GM12892 (cell line): Measurements from ENCODE around the gene GRM7.

Experiments
- DNase-seq: peaks from one replicate; pipeline ENCODE4 v3.0.0; 2011; ENCODE audit not compliant: insufficient read length
- FAIRE-seq: peaks from 2 replicates; lab custom pipeline; 2011; peaks lifted over from hg19 to GRCh38; lab: Jason Lieb, UNC
- POLR2A ChIP-seq: IDR thresholded peaks from 2 replicates; pipeline ENCODE4 v1.6.1; 2011; ENCODE audit warnings: low read depth, low read length, control low read depth
- POLR2AphosphoS5 ChIP-seq: IDR thresholded peaks from 2 replicates; pipeline ENCODE4 v1.6.1; 2011; ENCODE audit warnings: low read depth, low read length, control low read depth
- TAF1 ChIP-seq: IDR thresholded peaks from 2 replicates; pipeline ENCODE4 v1.6.1; 2011; ENCODE audit warnings: low read depth, mild to moderate bottlenecking, control low read depth, low read length, borderline replicate concordance

GRM7 gene

DNA sequence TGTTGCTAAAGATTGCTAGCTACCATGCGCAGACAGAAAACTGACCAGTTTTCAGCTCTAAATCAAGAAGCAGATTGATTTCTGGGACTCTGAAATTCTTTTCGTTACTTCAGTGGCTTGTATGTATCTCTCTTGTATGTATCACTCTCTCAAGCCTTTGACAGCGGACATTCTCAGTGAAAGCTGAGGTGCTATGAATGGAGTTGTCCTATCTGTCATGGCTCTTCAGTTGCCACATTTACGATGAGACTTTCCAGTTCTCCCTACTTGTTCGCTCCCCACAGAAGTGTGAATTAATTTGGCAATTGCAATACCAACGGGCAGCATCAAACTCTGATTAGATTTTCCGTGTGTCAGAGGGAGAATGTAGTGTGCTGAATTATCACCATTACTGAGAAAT is 432.4 kb downstream of the GRM7 start:
- DNase-seq: no peak
- no peak for FAIRE-seq
- TF ChIP-seq POLR2A: no peak
- no peak for TF ChIP-seq TAF1
- TF ChIP-seq POLR2AphosphoS5: no peak

DNA sequence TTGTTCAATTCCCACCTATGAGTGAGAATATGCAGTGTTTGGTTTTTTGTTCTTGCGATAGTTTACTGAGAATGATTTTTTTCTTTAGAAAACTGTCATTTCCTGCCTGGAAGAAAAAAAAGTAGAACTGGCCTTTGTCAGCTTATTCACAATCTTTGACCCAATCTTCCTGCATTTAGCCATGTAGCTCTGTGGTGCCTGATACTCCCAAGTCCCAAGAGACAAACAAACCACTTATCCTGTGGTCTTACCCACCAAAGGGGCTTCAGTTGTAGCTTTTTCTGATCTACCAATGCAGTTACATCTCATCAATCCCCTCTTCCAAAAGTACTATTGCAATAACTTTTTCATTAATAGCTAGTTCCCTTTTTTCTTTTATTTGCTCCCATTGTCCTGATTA is 444.6 kb downstream of the GRM7 start:
- no peak for TF ChIP-seq POLR2AphosphoS5
- no peak for TF ChIP-seq POLR2A
- TF ChIP-seq TAF1: no peak
- no peak for FAIRE-seq

DNA sequence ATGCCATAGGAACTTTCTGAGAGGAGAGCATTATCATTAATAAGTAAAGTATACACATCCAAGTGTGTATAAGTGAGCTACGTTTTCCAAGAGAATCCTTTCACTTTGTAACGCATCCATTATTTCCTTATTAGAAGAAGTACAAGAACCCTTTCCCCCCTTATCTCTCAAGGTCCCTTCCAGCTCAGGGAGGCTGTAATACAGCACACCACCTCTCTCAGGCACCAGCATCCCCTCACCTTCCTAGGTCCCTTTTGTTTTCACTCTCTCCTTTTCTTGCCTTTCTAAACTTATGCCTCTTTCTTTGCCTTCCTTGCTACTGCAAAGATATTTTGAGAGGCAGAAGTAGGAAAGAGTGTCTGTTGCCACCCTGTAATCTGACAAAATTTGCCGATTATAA is 446.0 kb downstream of the GRM7 start:
- FAIRE-seq (no peak), DNase-seq (no peak)
- TF ChIP-seq POLR2A (no peak), TAF1 (no peak), POLR2AphosphoS5 (no peak)

More for the DNA sequence above, 444.6 kb downstream of the GRM7 start:
- no peak for DNase-seq

DNA sequence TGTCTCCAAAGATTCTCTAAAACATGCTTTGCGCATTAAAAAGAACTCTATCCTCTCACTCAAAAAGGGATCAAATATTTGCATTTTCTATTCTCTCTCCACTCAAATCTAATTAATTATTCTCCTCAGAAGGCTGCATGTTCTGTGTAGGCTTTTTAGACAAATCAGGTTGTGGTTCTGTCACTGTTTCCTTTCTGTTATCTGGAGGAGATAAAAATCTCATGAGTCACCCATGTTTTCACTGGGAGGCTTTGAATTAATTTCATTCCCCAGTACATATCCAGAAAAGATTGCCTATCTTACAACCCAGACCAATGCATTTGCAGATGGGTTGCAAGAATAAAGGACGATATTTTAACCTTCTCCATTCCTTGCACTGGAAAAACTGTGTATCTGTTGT is 446.5 kb downstream of the GRM7 start:
- FAIRE-seq: no peak
- DNase-seq: no peak
- no peak for TF ChIP-seq POLR2A
- no peak for TF ChIP-seq POLR2AphosphoS5
- no peak for TF ChIP-seq TAF1

DNA sequence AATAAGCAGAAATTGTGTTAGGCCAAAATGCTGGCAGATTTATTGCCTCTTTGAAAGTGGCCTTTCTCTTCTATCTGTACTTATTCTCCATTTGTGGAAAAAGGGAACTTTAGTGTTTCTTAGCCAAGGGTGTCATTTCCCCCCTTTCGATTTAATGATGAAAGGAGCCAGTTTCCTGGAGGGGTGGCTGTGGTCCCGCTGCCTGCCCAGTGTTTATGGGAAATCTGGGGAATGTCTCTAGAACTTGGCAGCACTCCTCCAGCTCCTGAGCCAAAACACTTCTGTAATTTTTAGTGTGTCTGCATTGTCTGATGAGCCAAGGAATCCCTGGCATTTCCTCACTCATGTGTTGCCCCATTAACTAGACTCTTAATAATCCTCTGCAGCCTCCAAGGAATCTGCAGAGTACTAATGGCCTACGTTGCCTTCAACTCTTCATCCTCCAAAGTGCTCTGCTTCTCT is 448.8 kb downstream of the GRM7 start:
- no peak for DNase-seq
- TF ChIP-seq POLR2AphosphoS5 (no peak), POLR2A (no peak), TAF1 (no peak)
- FAIRE-seq: no peak

DNA sequence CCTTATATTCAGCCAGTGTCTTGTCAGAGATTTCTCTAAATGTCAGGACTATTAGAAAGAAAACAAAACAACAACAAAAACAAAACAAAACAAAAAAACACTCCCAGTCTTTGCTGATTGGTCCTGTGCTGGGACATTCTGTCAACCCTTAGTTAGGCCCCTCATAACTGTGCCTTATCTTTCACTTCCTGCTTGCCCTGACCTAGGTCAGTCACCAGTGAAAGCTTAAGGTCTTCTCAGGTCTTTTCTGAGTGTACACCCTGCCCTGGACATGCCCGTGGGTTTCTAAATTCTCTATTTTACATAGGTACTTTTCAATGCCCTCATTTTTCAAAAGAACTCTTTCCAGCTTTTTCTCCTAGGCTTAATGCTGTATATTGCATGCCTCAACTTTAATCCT is 454.1 kb downstream of the GRM7 start:
- TF ChIP-seq POLR2AphosphoS5: no peak
- no peak for TF ChIP-seq POLR2A
- TF ChIP-seq TAF1: no peak
- FAIRE-seq: no peak
- no peak for DNase-seq

DNA sequence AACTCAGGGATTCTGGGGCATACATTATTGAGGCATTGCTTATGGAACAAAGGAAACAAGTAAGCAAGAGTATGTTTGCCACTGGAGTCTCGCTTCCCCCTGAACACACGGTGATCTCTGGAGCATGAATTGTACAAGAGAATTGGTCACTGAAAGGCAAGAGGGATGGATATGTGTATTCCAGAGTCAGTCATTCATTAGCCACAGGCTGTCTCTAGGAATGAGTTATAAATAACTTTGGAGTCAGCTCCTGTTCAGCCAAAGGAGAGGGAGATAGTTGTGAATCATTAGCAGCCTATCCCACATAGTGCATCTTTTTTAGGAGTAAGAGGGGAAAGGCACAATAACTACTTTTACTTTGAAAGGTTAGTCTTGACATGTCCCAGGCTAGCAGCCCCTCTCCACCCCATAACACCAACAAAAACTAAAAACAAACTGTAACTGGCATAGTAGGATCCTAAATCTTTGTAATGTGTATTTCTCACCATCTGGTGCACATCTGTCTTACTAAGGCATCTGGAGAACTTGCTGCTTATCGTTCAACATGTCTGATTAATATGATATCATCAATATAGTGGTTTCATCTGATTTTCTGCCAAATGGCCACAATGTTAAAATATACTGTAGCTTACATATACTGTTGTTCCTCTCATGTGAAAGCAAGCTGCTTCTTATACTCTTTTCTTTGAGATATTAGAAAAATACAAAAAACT is 462.2 kb downstream of the GRM7 start:
- no peak for DNase-seq
- no peak for TF ChIP-seq POLR2AphosphoS5
- no peak for TF ChIP-seq TAF1
- TF ChIP-seq POLR2A: no peak
- no peak for FAIRE-seq

DNA sequence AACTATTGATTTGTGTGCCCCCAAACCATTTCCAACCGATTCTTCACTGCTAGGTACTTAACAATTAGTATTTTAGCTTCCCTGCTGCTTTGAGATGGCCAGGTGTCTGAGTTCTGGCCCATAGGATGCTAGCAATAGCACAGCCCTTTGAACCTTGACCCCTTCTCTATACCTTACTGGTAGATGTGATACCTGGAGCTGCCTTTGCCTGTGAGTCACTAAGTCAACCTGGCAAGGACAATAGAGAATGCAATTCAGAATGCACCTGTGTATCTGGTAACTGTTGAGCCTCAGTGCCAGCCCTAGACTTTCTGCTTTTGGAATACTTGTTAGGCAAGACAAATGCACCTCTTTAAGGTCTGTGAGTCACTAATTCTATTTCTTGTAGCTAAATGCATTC is 467.4 kb downstream of the GRM7 start:
- DNase-seq (no peak), FAIRE-seq (no peak)
- TF ChIP-seq POLR2A (no peak), POLR2AphosphoS5 (no peak)

DNA sequence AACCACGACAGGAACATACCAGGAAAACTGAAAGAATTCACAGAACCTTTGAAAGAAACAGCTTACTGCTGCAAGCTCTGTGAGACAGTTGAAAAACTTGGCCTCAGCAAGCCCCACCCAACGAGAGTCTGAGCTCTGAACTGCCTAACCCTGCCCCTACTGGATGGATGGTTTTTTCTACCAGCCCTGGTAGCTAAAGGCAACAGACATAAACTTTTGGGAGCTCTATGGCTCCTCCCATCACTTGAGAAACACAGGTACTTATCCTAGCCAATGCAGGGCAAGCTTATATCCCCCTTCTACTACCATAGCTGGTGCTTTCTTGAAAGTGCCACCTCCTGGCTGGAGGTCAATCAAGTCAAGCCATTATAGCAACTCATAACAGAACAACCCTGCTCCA is 471.8 kb downstream of the GRM7 start:
- TF ChIP-seq POLR2A (no peak), POLR2AphosphoS5 (no peak), TAF1 (no peak)
- FAIRE-seq (no peak), DNase-seq (no peak)

DNA sequence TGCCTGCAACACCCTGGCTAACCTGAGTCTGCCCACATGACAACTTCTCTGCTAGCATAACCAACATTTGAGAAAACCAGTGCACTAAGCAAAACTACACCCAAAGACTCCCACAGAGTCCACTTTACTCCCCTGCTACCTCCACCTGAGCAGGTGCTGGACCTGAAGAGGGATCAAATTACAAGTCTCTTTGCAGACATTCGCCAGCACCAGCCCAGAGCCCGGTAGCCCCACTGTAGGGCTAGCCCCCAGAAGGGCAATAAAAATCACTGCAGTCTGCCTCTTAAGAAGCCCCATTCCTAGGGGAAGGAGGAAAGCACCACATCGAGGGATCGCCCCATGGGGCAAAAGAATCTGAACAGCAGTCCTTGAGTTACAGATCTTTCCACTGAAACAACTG is 472.2 kb downstream of the GRM7 start:
- DNase-seq (no peak), FAIRE-seq (no peak)
- TF ChIP-seq TAF1: no peak
- TF ChIP-seq POLR2A: no peak
- TF ChIP-seq POLR2AphosphoS5: no peak

DNA sequence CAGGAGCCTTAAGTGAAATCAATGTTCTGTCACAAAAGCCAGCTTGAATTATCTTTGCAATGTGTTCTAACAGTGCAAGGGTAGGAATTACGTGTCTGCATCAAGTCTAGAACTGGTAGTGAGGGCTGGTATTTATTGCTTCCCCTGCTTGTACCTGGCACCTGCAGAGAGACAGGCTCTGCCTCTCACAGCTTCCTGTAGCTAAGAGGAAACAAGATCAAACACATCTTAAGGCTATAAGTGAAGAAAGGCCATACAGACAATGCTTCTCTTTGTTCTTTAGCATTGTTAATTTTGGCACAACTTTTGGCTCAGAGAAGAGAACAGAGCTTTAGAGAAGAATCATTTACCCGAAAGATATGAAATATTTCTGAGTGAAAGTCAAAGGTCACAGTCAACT is 479.9 kb downstream of the GRM7 start:
- FAIRE-seq (no peak), DNase-seq (no peak)
- TF ChIP-seq POLR2AphosphoS5 (no peak), TAF1 (no peak), POLR2A (no peak)

DNA sequence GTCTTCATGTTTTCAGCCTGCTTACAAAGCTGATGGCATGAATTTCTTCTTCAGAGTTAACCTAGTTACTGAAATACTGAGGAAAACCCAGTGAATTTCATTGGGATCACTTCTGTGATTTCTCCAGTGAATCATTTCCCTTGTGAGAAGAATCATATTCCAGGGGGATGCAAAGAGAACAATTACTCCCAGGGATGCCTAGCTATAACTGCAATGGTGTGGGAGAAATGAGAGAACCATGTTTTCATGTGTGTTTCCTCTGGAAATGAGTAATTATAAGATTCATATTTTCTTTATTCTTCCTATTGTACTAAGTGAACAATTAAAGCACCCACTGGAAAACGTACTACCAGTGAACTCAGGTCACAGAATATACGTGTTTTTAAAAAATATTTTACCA is 485.4 kb downstream of the GRM7 start:
- FAIRE-seq (no peak), DNase-seq (no peak)
- no peak for TF ChIP-seq POLR2AphosphoS5
- TF ChIP-seq TAF1: no peak
- no peak for TF ChIP-seq POLR2A
